Measurements from ENCODE around the gene TADA2B. TPM values are rescaled to one million over a fixed set of nuclear protein-coding genes. Genes with fewer than 3 reads are reported as not detected.

Gene TADA2B
- total RNA-seq, 1 donor = 16.0 TPM

- TF ChIP-seq CTCF (IDR thresholded peaks at IDR 0.05; ENCODE audit: insufficient read depth, low read depth, low read length) = no peak
- no peak for DNase-seq (ENCODE audit: low read depth)
- H3K4me3 ChIP-seq (ENCODE audit: low read depth, low read length) = no peak overlapping the region
Observed at GRCh38 chr4:7026107-7026506, 17.1 kb upstream of the TADA2B start.

- no peak for DNase-seq (ENCODE audit: low read depth)
- H3K4me3 ChIP-seq (ENCODE audit: low read depth, low read length) = no peak overlapping the region
Observed at GRCh38 chr4:7027284-7027683, 15.9 kb upstream of the TADA2B start.

GRCh38 chr4:7027913-7028312, 15.3 kb upstream of the TADA2B start:
- no peak for TF ChIP-seq CTCF (IDR thresholded peaks at IDR 0.05; ENCODE audit: insufficient read depth, low read depth, low read length)
- H3K4me3 ChIP-seq (ENCODE audit: low read depth, low read length) = no peak overlapping the region
- no peak for DNase-seq (ENCODE audit: low read depth)

More at GRCh38 chr4:7027284-7027683, 15.9 kb upstream of the TADA2B start:
- TF ChIP-seq CTCF (IDR thresholded peaks at IDR 0.05; ENCODE audit: insufficient read depth, low read depth, low read length) = no peak

GRCh38 chr4:7029212-7029611, 14.0 kb upstream of the TADA2B start:
- no peak overlapping the region for H3K4me3 ChIP-seq (ENCODE audit: low read depth, low read length)
- TF ChIP-seq CTCF (IDR thresholded peaks at IDR 0.05; ENCODE audit: insufficient read depth, low read depth, low read length) = no peak
- no peak for DNase-seq (ENCODE audit: low read depth)

- no peak overlapping the region for H3K4me3 ChIP-seq (ENCODE audit: low read depth, low read length)
- no peak for DNase-seq (ENCODE audit: low read depth)
- TF ChIP-seq CTCF (IDR thresholded peaks at IDR 0.05; ENCODE audit: insufficient read depth, low read depth, low read length) = no peak
Observed at GRCh38 chr4:7029921-7030320, 13.3 kb upstream of the TADA2B start.

- no peak overlapping the region for H3K4me3 ChIP-seq (ENCODE audit: low read depth, low read length)
- DNase-seq (ENCODE audit: low read depth) = no peak
- TF ChIP-seq CTCF (IDR thresholded peaks at IDR 0.05; ENCODE audit: insufficient read depth, low read depth, low read length) = no peak
Observed at GRCh38 chr4:7030856-7031255, 12.3 kb upstream of the TADA2B start.
